Right lobe of liver (tissue), 6 donors: ENCODE results near the gene CD247. TPM values are rescaled to one million over a fixed set of nuclear protein-coding genes. Genes with fewer than 3 reads are reported as not detected.

ENCODE experiments used
- ATAC-seq, 4 donors: fragments of 200-7000 bp; cut with Tn5 transposase; one replicate each; pipeline ENCODE4 v1.9.1; 2020; ENCODE audit warnings: mild to moderate bottlenecking in 4 of 4, moderate library complexity in 4 of 4
- DNase-seq, 3 donors: peaks; one replicate each; pipeline ENCODE4 v3.0.0-alpha.2; 2020
- H3K27ac ChIP-seq, 3 donors: fragments of 200-600 bp; one replicate each; pipeline ENCODE4 v1.8.0; 2022
- H3K27me3 ChIP-seq, 2 donors: fragments of 200-600 bp; one replicate each; pipeline ENCODE4 v1.8.0; 2022
- H3K36me3 ChIP-seq, 4 donors: fragments of 200-600 bp; sonication (generic) in 1 of 4; one replicate each; pipeline versions ENCODE4 v1.5.1 to v1.8.0; 2017 to 2022; ENCODE audit warnings: control low read depth in 1 of 4
- H3K4me1 ChIP-seq, 4 donors: fragments of 200-600 bp; sonication (generic) in 1 of 4; one replicate each; pipeline versions ENCODE4 v1.5.1 to v1.8.0; 2017 to 2022; ENCODE audit warnings: control low read depth in 1 of 4
- H3K4me3 ChIP-seq, 3 donors: fragments of 200-600 bp; one replicate each; pipeline ENCODE4 v1.8.0; 2022
- H3K9me3 ChIP-seq, 4 donors: fragments of 200-600 bp; sonication (generic) in 1 of 4; one replicate each; pipeline versions ENCODE4 v1.5.1 to v1.8.0; 2017 to 2022; ENCODE audit warnings: control low read depth in 1 of 4
- POLR2A ChIP-seq: fragments of 450-650 bp; IDR thresholded peaks from one replicate; pipeline ENCODE4 v1.6.1; 2017; ENCODE audit warnings: antibody characterized with exemption, mild to moderate bottlenecking
- WGBS: methylation state at CpG from one replicate; pipeline ENCODE4 v1.1.6; 2018; ENCODE audit warnings: low coverage, low lambda C conversion rate; ENCODE audit not compliant: insufficient coverage; ENCODE audit errors: missing lambda C conversion rate; 5-methylcytosine and 5-hydroxymethylcytosine counted together
- intact Hi-C, 2 donors: fragments of 100-400 bp; cut with DNase I; formaldehyde crosslinking; loops; one replicate each; pipeline versions ENCODE4 v1.11.2 to v1.14.1; 2022
- total RNA-seq, 6 experiments: library from RNA; depleted of rRNA in 2 of 6; stranded (reverse); fragments of >200 nt in 2 of 6; fragmentation: NEBNext Ultra II Directional in 3 of 6; extraction: Animal tissue kit (Norgen Biotek cat#: 25700) in 3 of 6; gene quantifications; one replicate each; pipeline versions ENCODE4 v1.1.0 to v1.2.4, GENCODE V29; 2016 to 2023
- TF ChIP-seq, protein P1 (sequence below), 4 donors: fragments of 200-600 bp in 3 of 4; fragments of 450-650 bp in 1 of 4; IDR thresholded peaks; one replicate each; pipeline versions ENCODE4 v1.5.1 to v1.8.0; 2016 to 2022; ENCODE audit warnings: antibody characterized with exemption in 4 of 4, mild to moderate bottlenecking in 2 of 4
- donor health status: DM: no; HTN: yes; CAD: no.
- donor health status: DM: no; HTN: no; CAD: no.
- donor health status: DM: no; HTN: no; CAD: no.
- donor health status: DM: no; HTN: yes; CAD: no.
- donor health status: DM: no; HTN: yes; CAD: no.

CD247 gene
- total RNA-seq, 6 experiments from 2014 or later: 0.48 to 2.2 (median 0.71) TPM

DNA sequence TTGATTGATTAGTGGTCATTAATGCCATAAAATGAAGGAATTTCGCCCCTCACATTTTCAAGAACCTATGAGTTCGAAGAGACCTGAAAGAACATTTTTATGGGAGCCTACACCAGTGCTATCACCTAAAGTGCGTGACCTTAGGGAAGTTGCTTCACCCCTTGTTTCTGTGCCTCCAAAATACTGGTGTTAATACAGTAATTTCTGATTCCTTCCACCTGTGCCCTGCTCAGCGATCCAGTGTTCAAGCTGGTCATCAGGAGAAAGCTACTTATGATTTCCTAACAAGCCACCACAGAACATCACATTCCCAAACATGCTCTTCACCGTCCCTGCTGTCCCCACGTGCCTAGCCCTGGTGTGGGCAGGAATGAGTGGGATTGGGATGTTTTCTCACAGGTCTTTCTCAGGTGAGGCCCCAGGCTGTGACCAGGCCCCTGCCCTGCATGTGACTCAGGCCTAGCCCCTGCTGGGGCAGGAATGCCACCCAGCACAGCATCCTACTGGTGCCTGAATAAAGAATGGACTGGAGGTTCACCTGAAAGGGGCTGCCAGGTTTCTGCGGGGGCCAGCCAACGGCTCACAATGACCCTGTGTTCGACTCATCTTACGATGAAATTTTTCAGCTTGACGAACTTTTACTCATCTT is 60.3 kb downstream of the CD247 start:
- DNase-seq (no peak), ATAC-seq (no peak)
- TF ChIP-seq POLR2A: no peak
- TF ChIP-seq, protein P1, sequence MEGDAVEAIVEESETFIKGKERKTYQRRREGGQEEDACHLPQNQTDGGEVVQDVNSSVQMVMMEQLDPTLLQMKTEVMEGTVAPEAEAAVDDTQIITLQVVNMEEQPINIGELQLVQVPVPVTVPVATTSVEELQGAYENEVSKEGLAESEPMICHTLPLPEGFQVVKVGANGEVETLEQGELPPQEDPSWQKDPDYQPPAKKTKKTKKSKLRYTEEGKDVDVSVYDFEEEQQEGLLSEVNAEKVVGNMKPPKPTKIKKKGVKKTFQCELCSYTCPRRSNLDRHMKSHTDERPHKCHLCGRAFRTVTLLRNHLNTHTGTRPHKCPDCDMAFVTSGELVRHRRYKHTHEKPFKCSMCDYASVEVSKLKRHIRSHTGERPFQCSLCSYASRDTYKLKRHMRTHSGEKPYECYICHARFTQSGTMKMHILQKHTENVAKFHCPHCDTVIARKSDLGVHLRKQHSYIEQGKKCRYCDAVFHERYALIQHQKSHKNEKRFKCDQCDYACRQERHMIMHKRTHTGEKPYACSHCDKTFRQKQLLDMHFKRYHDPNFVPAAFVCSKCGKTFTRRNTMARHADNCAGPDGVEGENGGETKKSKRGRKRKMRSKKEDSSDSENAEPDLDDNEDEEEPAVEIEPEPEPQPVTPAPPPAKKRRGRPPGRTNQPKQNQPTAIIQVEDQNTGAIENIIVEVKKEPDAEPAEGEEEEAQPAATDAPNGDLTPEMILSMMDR (IDR thresholded peaks at IDR 0.05): no peak
- Histone ChIP-seq H3K4me1 (no peaks in the 10 kb centered on the region), H3K4me3 (no peak overlapping the region), H3K27me3 (no peaks in the 10 kb centered on the region), H3K36me3 (no peaks in the 10 kb centered on the region), H3K9me3 (no peaks in the 10 kb centered on the region), H3K27ac (no peak overlapping the region)
- WGBS: 91% methylated on average over 11 of the region's 11 CpGs
- intact Hi-C loops: no loop called here

GRCh38 chr1:167456926-167457325 is 61.4 kb downstream of the CD247 start:
- no peak overlapping the region for H3K27ac ChIP-seq
- TF ChIP-seq, protein P1 (IDR thresholded peaks at IDR 0.05): no peak
- TF ChIP-seq POLR2A: no peak
- ATAC-seq (no peak), DNase-seq (no peak)
- H3K36me3 ChIP-seq: no peaks in the 10 kb centered on the region
- no peaks in the 10 kb centered on the region for H3K9me3 ChIP-seq
- no peaks in the 10 kb centered on the region for H3K27me3 ChIP-seq
- H3K4me1 ChIP-seq: no peaks in the 10 kb centered on the region
- H3K4me3 ChIP-seq: no peak overlapping the region
- intact Hi-C loops: no loop called here
- WGBS: 0% methylated on average over 1 of the region's 8 CpGs

- intact Hi-C loops: no loop called here
- TF ChIP-seq POLR2A: no peak
- TF ChIP-seq, protein P1 (IDR thresholded peaks at IDR 0.05): no peak
- no peak overlapping the region for H3K27ac ChIP-seq
- no peaks in the 10 kb centered on the region for H3K36me3 ChIP-seq
- H3K4me3 ChIP-seq: no peak overlapping the region
- 100% methylated on average over 1 of the region's 5 CpGs for WGBS
- no peaks in the 10 kb centered on the region for H3K4me1 ChIP-seq
- no peak for DNase-seq
- no peaks in the 10 kb centered on the region for H3K27me3 ChIP-seq
- no peak for ATAC-seq
- no peaks in the 10 kb centered on the region for H3K9me3 ChIP-seq
Measured at GRCh38 chr1:167456524-167456923, 61.8 kb downstream of the CD247 start.

- H3K36me3 ChIP-seq: no peaks in the 10 kb centered on the region
- peak; percentile 57 to 70 (median 64) for ATAC-seq
- peak in 1 of 3 donors; percentile 62 for DNase-seq
- TF ChIP-seq, protein P1 (IDR thresholded peaks at IDR 0.05): no peak
- TF ChIP-seq POLR2A: no peak
- intact Hi-C loops: no loop called here
- H3K9me3 ChIP-seq: no peaks in the 10 kb centered on the region
- H3K4me3 ChIP-seq: peak overlapping the region; percentile 66 to 80 (median 73)
- H3K4me1 ChIP-seq: no peaks in the 10 kb centered on the region
- H3K27ac ChIP-seq: peak overlapping the region; percentile 62 to 82 (median 63)
- WGBS: 0% methylated on average over 8 of the region's 23 CpGs
- H3K27me3 ChIP-seq: no peaks in the 10 kb centered on the region
Measured at GRCh38 chr1:167455786-167456446, 62.4 kb downstream of the CD247 start.
